ENCODE data around the gene CST7. TPM values are rescaled to one million over a fixed set of nuclear protein-coding genes. Genes with fewer than 3 reads are reported as not detected.

CST7 gene, protein sequence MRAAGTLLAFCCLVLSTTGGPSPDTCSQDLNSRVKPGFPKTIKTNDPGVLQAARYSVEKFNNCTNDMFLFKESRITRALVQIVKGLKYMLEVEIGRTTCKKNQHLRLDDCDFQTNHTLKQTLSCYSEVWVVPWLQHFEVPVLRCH
- 1 to 10 TPM; 1.7 to 2.7 TPM for total RNA-seq
- long read RNA-seq, result 0 reads

DNA sequence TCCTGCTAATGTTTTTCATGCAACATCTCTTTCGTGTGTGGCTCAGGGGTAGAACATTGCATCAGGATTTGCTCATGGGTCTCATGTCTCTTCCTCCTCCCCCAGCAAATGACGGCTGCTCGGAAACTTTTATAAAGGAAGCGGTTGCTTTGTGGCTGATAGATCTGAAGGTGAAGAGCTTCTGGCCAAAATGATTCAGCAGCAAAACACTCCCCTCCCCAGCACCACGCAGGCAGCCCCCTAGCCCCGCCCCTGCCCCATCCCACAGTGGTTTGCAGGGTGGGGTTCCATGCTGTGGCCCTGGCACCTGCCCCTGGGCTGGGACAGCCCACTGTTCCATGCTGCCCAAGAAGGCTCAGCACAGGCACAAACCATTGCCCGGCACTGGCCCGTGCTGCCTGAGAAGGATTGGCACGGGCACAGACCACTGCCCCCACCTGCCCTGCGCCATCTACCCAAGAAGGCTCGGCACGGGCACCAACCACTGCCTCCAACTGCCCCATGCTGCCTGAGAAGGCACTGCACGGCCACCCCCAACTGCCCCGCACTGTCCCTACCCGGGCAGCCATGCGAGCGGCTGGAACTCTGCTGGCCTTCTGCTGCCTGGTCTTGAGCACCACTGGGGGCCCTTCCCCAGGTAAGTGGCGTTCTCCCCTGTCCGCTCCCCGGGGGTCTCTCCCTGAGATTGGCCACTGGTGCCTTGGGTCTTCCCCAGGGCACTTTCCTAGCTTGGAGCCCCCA lies at the start of gene CST7:
Gene CST7 (plus strand): TSS at position 331 of the 741 bp plus-strand sequence. CDS start 237 bp downstream, at position 568.
- DNase-seq (peak; percentile 34), ATAC-seq (peak; percentile 48 to 67)
- intact Hi-C loops (cut with DNase I), result no loop called here

DNA sequence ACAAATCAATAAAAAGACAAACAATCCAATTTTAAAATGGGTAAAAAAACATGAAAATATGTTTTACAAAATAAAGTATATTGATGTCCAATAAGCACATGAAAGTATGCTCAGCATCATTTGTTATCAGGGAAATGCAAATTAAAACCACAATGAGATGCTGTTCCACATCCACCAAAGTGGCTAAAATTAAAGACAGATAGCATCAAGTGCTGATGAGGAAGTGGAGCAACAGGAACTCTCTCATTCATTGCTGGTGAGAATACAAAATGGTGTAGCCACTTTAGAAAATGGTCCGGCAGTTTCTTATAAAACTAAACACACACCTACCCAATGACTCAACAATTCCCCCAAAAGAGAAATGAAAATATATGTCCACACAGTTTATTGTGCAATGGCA lies 42.3 kb upstream of the CST7 start:
- ATAC-seq, result no peak
- DNase-seq, result no peak
- intact Hi-C loops (cut with DNase I), result no loop called here

DNA sequence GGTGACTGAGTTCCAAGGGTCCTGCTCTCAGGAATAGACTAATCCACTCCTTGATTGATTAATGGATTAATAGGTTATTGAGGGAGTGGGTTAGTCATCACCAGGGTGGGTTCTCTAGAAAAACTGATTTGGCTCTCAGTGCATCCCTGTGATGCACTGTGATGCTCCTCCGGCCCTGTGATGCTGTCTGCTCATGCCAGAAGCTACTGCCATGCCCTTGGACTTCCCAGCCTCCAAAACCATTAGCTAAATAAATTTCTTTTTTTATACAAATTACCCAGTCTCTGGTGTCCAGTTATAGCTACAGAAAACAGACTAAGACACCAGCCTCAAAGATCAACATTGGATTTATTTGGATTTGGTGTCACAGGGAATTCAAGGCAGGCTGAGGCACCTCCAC lies 40.4 kb upstream of the CST7 start:
- intact Hi-C loops (cut with DNase I), result no loop called here
- ATAC-seq (no peak), DNase-seq (no peak)

DNA sequence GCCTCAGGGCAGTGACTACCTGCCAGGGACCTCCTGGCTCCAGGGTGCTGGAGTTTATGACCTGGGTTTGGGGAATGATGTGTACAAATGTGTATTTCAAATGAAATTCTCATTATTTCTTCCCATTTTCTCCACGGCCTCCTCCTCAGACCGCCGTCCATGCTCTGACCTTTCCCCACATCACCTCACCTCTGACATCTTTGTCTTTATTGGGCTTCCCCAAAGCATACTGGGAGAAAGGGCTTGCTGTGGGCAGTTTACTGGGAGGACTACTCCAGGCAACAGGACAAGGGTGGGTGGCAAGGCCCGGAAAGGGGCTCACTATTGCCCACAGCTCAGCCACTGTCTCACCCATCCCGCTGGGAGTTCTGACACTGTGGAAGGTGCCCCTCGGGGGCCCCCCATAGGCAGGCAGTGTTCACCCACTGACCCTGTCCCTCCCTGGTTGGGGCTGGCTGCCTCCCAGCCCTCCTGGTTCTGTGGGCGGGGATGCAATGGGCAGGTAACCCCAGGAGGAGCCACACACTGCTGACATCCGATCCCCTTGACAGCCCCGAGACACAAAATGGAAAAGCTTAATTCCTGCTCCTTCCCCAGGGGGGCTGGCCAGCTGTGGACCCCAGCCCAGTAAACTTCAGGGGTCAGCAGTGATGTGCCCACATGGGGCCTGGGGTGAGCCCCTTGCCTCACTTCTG lies 39.8 kb upstream of the CST7 start:
- intact Hi-C loops (cut with DNase I), result no loop called here
- DNase-seq, result no peak
- no peak for ATAC-seq

DNA sequence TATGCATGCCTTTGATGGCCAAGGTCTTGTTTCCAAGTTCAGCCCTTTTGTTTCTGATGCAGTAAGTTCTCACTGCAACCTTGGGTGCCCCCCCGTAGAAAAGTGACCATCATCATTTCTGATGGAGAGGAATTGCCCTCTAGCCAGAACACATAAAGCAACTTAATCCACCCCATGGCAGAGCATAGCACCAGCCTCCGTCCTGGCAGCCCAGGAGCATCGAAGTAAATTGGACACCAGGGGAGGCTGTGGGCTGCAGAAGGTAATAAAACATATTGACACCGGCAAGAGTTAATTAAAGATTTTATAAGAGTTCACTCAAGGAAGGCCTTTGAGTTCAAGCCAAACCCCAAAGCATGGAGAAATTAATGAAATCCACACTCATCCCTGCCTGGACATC lies 39.2 kb upstream of the CST7 start:
- ATAC-seq (no peak), DNase-seq (no peak)
- intact Hi-C loops (cut with DNase I), result loop anchor here in 1 of 2 donors (10.0 kb wide), 2 partner anchors 105 to 745 kb away; no protein-coding TSS in a partner anchor

DNA sequence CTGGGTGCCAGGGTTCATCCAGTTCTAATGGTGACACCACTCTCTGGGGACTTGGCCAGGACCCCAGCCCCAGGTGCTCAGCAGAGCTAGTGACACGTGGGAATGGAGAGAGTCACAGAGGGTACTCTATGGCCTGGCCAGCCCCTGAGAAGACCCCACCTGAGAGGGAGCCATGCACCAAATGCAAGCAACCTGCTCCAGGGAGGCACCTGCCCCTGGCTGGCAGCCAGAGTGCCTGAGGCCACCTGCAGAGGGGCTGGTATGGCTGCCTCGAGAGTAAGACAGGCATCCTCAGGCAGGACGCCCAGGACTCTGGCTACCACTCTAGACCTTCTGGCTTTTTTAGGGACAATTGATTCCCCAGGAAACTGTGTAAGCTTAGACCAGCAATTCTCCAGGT lies 38.6 kb upstream of the CST7 start:
- ATAC-seq (no peak), DNase-seq (no peak)
- intact Hi-C loops (cut with DNase I), result loop anchor here in 1 of 2 donors (10.0 kb wide), 2 partner anchors 106 to 746 kb away; no protein-coding TSS in a partner anchor

DNA sequence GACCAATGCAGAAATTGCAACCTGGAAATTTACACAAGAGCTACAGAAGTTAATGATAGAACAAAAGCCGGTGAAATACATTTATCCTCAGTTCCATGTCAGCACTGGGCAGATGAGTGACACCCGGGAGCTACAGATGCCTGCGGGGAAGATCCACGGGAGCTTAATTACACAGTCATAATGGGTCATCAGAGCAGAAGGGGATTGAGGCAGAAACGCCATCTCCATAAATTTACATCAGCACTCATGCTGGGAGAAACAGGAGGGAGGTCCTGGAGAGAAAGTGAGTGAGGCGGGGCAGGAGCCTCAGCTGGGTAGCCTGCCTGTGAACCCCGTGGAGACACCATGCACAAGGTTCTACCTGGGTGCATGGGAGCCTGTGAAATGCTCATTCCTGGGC lies 37.6 kb upstream of the CST7 start:
- DNase-seq, result no peak
- intact Hi-C loops (cut with DNase I), result loop anchor here in 1 of 2 donors (10.0 kb wide), 2 partner anchors 107 to 747 kb away; no protein-coding TSS in a partner anchor
- ATAC-seq, result no peak

DNA sequence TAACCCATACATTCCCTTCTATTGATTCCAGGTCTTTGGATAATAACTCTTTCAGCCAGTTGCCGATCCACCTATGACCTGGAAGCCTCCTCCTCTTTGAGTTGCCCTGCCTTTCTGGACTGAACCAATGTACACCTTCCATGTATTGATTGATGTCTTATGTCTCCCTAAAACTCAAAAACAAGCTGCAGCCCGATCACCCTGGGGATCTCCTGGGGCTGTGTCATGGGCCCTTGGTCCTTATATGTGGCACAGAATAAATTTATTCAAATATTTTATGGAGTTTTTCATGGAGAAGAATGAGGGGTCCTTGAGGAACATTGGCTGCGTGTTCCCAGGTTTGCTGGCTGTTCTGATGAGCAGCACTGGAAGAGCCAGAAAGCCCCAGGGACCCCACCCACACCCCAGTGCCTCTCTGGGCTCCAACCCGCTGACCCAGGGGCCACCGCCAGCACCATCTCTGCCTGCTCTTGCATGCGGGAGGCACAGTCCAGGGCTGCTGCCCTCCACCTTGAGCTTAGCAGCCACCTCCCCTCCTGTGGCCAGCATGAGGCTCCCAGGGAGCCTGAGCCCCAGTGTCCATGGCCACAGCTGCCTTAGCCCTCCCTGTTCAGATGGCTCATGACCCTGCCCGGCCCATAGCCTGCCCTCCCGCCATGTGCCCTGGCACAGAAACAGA lies 36.5 kb upstream of the CST7 start:
- no peak for DNase-seq
- ATAC-seq, result no peak
- intact Hi-C loops (cut with DNase I), result loop anchor here in 1 of 2 donors (10.0 kb wide), 2 partner anchors 108 to 748 kb away; no protein-coding TSS in a partner anchor

DNA sequence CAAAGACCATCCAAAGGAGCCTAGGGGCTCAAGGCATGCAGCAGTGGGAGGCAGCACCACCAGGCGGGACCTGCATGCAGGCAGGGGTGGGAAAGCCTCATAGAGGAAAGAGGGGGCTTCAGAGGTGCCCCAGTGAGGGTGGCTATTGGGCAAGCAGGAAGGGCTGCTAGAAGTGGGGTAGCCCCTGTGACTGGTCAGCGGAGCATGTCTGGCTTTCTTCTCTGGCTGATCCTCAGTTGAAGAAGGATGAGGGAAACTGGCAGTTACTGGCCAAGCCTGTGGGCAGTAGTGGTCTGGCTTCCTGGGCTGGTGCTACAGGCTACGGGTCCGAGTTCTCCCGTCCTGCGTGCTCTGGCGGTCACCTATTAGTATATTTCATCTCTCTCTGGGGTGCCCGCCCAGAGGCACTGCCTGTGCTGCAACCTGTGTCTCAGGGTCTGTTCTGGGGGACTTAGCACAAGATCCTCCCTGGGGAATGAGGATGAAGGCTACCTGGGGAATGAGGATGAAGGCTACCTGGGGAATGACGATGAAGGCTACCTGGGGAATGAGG lies 35.9 kb upstream of the CST7 start:
- intact Hi-C loops (cut with DNase I), result loop anchor here in 1 of 2 donors (10.0 kb wide), 2 partner anchors 108 to 748 kb away; no protein-coding TSS in a partner anchor
- ATAC-seq (no peak), DNase-seq (no peak)

DNA sequence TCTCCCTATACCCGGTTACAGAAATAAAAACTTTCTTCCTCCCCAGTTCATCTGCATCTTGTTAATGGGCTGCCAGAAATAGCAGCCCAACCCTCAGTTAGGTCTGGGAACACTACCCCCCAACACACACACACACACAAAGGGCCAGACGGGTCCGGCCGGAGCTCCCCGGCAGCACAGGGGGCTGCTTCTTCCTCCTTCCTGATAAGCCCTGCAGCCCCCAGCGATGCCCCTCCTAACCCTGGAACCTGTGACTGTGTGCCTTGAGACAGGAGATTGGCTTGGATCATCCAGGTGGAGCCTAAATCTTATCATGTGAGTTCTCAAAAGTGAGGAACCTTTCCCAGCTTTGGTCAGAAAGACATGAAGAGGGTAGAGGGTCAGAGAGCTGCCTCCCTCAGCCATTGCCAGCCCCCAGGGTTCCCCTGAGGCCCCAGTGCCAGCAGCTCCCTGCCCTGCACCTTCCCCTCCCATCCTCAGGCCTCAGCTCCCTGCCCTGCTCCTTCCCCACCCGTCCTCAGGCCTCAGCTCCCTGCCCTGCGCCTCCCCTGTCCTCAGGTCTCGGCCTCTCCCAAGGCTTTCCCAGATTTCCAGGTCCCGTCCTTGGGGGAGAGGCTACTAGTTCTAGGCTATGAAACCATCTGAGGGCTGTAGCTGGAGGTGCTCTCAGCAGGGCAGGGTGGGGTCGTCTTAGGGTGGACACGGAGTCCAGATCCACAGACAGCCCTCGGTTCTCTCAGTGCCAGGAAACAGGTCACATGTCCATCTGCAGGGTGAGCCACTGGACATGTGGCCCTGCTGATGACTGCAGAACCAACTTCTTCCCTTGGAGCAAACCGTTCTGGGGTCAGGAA lies 34.5 kb upstream of the CST7 start:
- DNase-seq (no peak), ATAC-seq (no peak)
- intact Hi-C loops (cut with DNase I), result loop anchor here in 1 of 2 donors (5.0 to 10.0 kb wide), 4 partner anchors 110 to 977 kb away; no protein-coding TSS in a partner anchor

DNA sequence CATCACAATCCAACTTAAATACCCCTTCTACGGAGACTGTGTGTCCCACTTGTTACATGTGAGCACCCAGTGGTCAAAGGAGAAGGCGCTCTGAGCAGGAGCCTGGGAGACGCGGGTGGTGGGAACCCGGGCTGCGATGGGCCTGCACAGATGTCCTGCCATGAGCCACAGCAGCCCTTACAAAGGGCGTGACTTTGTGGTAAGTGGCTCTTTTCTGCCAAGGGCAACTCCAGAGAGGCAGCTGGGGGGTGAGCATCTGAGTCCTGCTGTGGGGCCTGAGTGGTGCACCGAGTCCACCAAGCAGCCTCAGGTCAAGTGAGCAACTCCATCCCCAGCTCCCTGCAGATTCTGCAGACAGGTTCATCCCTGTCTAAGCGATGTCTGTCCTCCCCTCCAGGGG lies 33.6 kb upstream of the CST7 start:
- intact Hi-C loops (cut with DNase I), result loop anchor here in 1 of 2 donors (5.0 to 10.0 kb wide), 4 partner anchors 111 to 978 kb away; no protein-coding TSS in a partner anchor
- DNase-seq, result no peak
- ATAC-seq, result no peak

DNA sequence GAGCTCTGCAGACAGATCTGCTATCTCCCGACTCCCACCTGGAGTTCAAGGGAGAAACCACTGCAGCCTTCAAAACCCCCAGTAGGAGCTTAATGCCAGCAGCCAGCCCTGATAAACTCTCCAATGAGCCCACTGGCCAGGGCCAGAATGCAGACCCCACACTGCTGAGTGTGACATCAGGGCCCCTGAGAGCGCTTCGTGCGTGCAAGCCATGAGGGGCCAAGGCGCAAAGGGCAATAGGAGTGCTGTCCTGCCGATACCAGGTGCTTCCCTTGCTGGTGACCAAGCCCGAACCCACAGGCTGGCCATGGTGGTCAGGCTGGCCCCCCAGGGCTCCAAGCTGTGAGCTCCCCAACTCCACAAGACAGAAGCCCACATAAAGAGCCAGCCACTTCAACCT lies 33.2 kb upstream of the CST7 start:
- intact Hi-C loops (cut with DNase I), result loop anchor here in 1 of 2 donors (5.0 to 10.0 kb wide), 4 partner anchors 111 to 979 kb away; no protein-coding TSS in a partner anchor
- no peak for ATAC-seq
- no peak for DNase-seq

DNA sequence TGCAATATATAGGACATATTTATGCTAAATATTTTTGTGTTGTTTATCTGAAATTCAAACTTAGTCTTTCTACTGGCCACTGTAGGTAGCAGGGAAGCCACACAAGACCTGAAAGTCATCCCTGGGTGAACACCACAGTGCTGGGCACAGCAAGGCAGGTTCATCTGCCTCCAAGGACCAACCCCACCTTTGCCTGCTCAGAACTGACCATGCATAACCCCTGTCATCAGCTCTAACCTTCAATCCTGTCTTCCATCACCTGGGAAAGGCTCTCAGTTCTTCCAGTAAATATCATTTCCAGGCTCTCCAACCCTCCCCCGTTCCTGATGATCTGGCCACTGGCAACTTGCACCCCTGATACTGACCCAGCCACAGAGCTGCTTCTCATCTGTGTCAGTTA lies 32.7 kb upstream of the CST7 start:
- no peak for ATAC-seq
- no peak for DNase-seq
- intact Hi-C loops (cut with DNase I), result loop anchor here in 1 of 2 donors (5.0 to 10.0 kb wide), 4 partner anchors 112 to 979 kb away; no protein-coding TSS in a partner anchor

DNA sequence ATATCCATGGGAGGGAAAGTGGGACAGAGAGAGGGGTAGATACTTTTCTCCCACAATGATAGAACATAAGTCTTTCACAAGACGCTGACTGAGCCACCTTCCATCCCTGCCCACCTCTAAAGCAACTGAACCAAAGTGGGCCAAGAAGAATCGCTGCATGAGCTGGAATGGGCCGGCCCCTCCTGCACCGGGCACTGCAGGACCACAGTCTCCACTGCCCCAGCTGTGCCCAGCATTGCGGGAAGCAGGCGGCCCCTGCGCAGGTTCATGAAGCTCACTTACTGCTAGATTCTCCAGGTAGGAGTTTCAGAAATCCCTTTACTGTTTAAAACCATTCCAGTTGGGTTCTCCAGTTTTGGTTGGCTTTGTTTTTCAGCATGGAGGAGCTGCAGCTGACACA lies 32.0 kb upstream of the CST7 start:
- DNase-seq (no peak), ATAC-seq (no peak)
- intact Hi-C loops (cut with DNase I), result loop anchor here in 1 of 2 donors (5.0 to 10.0 kb wide), 4 partner anchors 112 to 980 kb away; no protein-coding TSS in a partner anchor

DNA sequence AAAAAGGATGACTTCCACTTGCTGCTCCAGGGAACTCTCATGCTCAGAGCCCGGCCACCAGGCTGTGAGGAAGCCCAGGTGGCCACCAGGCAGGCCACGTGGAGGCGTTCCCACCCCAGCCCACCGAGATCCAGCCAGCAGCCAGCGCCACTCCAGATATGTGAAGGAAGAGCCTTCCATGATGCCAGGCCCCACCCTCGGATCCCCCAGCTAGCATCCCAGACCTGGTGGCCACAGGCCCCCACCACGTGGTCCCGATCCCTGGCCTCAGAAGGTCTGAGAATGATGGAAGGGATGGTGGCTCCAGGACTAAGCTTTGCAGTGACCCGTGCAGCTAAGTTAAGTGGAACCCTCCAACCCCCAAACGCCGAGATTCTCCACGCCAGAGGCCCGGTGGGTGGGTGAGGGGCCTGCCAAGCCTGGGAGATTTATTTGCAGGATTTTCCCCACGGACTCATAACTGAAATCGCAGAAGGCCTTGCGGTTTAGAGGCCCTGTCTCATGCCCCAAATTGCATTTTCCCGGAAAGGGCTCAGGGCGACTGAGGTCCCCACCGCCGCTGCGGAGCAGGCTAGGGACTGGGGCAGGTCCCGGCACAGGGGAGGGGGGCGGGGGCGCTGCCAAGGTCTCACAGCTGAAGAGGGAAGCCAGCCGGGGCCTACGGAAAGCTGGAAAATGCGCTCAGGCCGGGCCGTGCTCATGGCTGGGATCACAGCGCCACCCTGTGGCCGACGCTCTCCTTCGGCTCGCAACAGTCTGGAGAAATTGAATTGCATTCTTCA lies 31.1 kb upstream of the CST7 start:
- ATAC-seq, result peak; percentile 91 to 93
- peak; percentile 74 for DNase-seq
- intact Hi-C loops (cut with DNase I), result loop anchor here in 1 of 2 donors (5.0 to 10.0 kb wide), 4 partner anchors 113 to 981 kb away; no protein-coding TSS in a partner anchor

DNA sequence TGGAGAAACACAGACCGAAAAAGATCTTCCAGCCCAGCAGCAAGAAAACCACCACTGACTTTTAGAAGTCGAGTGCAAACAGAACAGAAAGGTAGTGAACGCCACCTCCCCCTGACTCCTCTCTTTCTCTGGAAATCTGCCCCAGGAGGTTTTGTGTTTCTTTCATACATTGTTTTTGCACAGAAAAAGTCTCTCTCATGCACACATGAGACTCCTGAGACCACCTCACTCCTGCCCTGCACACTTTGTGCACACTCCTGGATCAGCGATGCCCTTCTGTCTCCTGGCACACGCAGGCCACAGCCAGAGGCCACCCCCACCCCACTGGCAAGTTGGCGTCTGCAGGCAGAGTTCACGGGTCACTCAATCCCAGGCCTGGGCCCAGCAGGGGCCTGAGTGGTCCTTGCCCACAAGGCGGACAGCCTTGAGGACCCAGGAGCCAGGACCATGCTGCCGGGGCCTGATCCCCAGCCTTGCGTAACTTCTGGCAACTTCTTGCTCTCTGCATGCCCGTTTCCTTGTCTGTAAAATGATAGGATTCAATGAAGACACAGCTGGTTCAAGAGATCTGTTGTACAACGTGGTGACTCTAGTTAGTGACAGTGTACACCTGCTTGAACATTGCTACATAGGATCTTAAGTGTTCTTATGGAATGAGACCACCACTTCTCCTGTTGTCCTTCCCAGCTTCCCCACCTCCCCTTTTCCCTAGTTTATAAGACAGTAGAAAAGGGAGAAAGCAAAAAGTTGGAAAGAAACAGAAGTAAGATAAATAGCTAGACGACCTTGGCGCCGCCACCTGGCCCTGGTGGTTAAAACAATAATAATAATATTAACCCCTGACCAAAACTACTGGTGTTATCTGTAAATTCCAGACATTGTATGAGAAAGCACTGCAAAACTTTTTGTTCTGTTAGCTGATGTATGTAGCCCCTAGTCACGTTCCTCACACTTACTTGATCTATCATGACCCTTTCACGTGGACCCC lies 30.2 kb upstream of the CST7 start:
- ATAC-seq (peak in 1 of 2 donors; percentile 72), DNase-seq (no peak)
- intact Hi-C loops (cut with DNase I), result loop anchor here in 1 of 2 donors (5.0 to 10.0 kb wide), 4 partner anchors 114 to 982 kb away; no protein-coding TSS in a partner anchor

All from left cardiac atrium (tissue), 4 donors.